Activated T-cell treated with anti-CD3 and anti-CD28 coated beads for 1 hour (primary cell): ENCODE data around the gene TAF3.
"Not testable (repeated sequence)": the region's sequence is repeated elsewhere in the genome, so short reads cannot be mapped to it uniquely, and the experiment has no call there.

Experiments used
- DNase-seq: peaks from one replicate; pipeline ENCODE4 v3.0.0-alpha.2; 2020; ENCODE audit warnings: low read depth

The TAF3 gene

DNA sequence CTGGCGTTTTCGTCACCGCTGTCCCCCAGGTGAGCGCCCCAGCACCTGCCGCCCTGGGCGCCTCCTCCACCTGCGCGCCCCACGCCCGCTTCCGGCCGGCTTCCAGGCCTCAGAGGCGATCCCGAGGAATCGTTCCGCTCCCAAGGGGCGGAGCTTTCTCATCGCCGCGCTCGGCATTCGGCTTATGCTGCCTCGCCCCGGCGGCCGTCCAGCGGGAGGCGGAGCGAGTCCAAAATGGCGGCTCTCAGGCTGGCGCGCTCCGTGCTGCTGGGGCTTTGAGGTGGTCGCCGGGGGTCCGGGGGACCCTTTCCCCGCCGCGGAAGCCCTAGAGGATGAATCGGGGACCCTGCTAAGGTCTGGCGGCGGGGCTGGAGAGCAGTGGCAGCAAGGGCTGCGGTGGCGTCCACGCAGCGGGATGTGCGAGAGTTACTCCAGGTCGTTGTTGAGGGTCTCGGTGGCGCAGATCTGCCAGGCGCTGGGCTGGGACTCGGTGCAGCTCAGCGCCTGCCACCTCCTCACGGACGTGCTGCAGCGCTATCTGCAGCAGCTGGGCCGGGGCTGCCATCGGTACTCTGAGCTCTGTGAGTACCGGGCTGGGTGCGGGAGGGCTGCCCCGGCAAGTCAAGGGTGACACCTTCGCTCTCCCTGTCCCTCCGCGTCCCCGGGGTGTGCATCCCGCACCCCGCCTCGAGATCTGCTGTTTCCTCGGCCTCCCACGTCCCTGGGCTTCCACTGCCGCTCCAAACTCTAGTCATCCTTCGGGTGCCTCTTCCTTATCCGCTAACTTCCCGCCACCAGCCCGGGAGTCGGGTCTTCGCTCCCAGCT lies at the start of gene TAF3:
TAF3 (plus strand) TSS at position 211 of the 826 bp plus-strand sequence; CDS start at position 416, 205 bp downstream.
- DNase-seq = peak; percentile 89

GRCh38 chr10:7773845-7774801 lies 44.2 kb upstream of the TAF3 start:
- no peak for DNase-seq

DNA sequence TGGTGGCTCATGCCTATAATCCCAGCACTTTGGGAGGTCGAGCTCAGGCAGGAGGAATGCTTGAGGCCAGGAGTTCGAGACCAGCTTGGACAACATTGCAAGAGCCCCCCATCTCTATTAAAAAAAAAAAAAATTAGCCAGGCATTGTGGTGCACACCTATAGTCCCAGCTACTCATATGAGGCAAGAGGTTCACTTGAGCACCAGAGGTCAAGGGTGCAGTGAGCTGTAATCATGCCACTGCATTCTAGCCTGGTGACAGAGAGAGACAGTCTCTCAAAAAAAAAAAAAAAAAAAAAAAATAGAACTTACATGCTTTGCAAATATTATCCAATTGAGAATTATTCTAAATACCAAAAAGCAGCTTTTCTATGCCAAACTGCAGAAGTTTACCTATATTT lies 41.5 kb upstream of the TAF3 start:
- DNase-seq = no peak

DNA sequence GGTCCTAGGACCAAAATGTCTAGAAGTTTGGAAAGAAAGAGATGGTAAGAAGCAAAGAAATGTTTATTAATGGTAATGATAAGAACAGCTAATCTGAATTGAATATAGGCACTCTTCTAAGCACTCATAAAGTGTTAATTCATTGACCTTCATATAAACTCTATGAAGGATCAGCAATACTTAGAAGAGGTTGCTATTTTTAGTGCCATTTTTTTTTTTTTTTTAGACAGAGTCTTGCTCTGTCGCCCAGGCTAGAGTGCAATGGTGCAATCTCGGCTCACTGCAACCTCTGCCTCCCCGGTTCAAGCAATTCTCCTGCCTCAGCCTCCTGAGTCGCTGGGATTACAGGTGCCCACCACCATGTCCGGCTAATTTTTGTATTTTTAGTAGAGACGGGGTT lies 36.1 kb upstream of the TAF3 start:
- not testable (repeated sequence) for DNase-seq

GRCh38 chr10:7786430-7786829 lies 31.9 kb upstream of the TAF3 start:
- DNase-seq = no peak

GRCh38 chr10:7787150-7787856 lies 31.0 kb upstream of the TAF3 start:
- no peak for DNase-seq

GRCh38 chr10:7787857-7788638 lies 30.3 kb upstream of the TAF3 start, which contains the start of the genes ATP5F1C and KIN:
TSS of gene ATP5F1C (plus strand) at chr10:7788177. CDS start at chr10:7788208, 31 bp downstream.
TSS of gene KIN (minus strand) at chr10:7787993. CDS start at chr10:7787933, 60 bp downstream.
- DNase-seq = peak; percentile 94

DNA sequence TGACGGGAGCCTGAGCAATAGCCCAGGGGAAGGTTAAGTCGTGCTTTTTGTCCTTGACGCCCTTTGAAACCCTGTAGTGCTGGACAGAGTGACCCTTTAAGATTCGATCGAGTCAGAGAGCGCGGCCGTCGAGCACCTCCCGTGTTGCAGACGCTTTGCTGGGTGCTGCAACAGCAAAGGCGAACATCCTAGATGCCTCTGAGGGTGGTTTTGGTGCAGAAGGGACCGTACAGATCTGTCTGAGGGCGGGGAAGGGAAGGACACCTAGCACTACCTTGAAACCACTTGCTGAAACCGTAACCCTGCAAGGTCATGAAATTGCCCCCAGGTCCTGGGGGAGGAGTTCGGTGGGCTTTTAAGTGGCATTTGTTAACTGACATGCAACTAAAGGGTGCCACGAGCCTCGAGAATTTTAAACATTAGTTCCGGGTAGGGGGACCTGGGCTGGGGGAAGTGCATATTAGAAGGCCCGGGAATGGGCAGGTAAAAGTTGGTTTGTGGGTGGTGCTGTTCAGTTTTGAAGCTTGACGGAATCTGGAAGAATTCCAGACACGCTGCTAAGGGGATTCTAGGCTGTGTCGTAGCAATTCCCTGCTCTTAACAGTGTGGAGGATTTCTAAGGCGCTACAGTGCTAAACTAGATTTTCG lies 29.5 kb upstream of the TAF3 start:
- no peak for DNase-seq

DNA sequence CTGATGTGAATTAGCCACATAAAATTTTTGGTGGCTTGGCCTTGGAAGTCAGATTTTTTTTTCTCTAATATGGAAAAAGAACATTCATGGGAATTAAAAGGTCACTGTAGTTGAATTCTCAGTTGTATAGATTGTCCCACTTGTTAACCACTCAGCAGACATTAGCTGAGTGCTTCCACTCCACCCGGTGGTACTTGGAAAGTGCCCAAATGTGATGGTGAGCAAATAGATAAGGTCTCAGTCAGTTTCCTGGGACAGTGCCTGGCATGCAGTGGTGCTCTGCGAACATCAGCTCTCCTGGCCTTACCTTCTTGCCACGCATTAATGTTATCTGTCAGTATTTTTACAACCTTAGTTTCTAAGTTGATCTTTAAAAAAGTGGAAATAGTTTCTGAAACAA lies 28.9 kb upstream of the TAF3 start:
- no peak for DNase-seq

- no peak for DNase-seq
These were observed 25.8 kb upstream of the TAF3 start for GRCh38 chr10:7792541-7792940.

- no peak for DNase-seq
These were observed 23.9 kb upstream of the TAF3 start for GRCh38 chr10:7794251-7795026.

DNA sequence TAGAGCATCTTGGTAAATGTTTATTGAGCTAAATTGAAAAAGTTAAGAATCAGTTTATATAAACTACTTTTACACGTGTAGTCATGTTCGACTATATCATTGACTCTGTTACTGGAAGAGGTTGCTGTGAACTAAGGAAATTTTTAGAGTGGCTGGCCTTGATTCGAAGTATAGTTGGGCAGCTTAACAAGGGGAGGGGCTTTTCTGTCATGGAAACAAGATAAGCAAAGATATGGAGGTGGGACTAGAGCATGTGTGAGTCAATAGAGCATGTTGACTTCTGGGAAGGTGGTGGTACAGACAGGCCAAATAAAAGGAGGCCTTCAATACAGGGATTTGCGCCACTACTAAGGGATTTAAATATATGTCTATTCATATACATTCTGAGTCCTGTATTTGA lies 22.7 kb upstream of the TAF3 start:
- no peak for DNase-seq

DNA sequence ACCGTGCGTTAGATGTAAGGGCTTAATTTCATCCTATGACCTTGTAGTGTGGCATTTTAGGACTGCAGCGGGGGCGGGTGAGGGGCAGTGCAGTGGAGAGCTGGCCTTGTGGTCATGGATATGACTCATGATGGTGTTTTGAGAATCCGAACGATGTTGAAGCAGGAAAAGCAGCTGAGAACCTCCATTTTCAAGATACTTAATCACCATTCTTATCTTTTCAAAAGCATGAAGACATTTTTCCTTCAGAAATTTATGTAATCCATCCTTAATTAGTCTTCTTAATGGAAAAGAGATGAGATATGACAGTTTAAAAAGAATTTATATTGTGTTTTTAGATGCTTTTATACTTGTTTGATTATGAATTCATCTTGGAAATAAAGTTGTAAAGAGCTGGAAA lies 20.7 kb upstream of the TAF3 start:
- no peak for DNase-seq

GRCh38 chr10:7802606-7803005 lies 15.7 kb upstream of the TAF3 start:
- DNase-seq = no peak

GRCh38 chr10:7804216-7804615 lies 14.1 kb upstream of the TAF3 start:
- no peak for DNase-seq

- no peak for DNase-seq
These were observed 13.6 kb upstream of the TAF3 start for GRCh38 chr10:7804741-7805140.

DNA sequence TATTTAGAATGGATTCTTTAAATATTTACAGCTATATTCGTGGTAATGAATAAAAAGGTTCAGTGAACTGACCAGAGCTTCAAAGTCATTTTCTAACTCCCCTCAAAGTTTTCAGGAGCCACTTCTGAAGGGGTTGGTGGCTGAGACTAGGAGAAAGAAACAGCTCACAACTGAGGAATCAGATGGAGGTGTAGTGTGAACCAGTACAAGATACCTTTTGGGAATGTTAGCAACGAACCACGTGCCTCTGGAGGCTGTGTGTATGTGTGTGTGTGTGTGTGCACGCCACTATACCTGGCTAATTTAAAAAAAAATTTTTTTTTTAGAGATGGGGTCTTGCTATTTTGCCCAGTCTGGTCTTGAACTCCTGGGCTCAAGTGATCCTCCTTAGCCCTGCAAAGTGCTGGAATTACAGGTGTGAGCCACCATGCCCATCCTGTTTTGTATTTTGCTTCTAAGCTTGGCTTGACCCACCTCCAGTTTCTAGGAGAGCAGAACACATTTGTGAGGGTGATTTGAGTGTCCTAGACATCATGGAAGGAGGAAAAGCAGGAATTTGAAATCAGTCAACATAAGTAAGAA lies 9.5 kb upstream of the TAF3 start:
- no peak for DNase-seq

DNA sequence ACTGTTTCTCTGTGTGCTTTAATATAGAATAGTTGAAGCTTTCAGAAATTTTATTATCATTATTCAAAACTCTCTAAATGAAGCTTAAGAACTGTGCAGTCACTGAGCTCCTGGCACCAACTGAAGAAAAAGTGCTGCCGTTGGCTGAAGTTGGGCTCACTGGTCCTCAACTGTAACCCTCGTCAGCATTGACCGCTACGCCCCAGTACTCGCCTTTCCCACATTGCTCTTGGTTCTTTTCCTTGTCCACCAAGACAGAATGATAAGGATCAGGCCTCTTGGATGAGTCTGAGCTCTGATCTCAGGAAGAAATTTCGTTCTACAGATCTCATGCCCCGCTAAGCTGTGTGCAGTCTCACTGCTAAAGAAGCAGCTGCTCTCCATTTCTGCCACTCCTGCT lies 7.9 kb upstream of the TAF3 start:
- no peak for DNase-seq

DNA sequence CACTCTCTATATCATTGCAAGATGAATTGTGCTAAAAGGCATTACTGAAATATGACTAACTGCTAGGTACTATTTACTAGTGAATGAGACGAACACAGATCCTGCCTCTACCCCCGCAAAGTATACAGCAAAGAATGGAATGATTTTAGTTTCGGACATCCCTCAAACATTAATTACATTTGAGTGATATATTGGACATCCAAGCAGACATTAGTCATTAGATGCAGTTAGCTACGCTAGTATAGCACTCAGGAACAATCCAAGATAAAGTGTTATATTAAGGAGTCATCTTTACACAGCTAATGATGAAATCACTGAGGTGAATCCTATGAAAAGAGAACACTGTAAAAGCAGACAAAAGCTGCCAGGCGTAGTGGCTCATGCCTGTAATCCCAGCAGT lies 7.3 kb upstream of the TAF3 start:
- DNase-seq = no peak

DNA sequence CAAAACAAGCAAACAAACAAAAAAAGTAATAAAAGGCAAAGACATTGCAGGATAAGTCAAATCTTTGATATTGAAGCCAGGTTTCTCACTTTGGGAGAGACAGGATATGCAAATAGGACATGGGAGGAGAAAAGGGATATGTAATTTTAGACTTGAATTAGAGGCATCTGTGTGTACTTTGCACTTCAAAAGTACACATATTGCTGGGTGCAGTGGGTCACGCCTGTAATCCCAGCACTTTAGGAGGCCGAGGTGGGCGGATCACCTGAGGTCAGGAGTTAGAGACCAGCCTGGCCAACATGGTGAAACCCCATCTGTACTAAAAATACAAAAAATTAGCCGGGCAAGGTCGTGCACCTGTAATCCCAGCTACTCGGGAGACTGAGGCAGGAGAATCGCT lies 6.6 kb upstream of the TAF3 start:
- DNase-seq = not testable (repeated sequence)
